Measurements from ENCODE around the gene S1PR3. TPM values are rescaled to one million over a fixed set of nuclear protein-coding genes. Genes with fewer than 3 reads are reported as not detected.

Gene S1PR3
- total RNA-seq, 2 experiments from 2014 or later, result 0.47 TPM; not detected in 1

- Histone ChIP-seq H4K20me1 (ENCODE audit: insufficient read depth, low read length) (no peaks in the 10 kb centered on the region), H3K4me3 (ENCODE audit: low read depth, low read length, poor library complexity, severe bottlenecking) (no peak overlapping the region), H3K9me2 (ENCODE audit: insufficient read depth, low read length) (no peaks in the 10 kb centered on the region), H3K4me1 (ENCODE audit: insufficient read depth, low read length, poor library complexity, severe bottlenecking) (no peaks in the 10 kb centered on the region), H3K9me3 (ENCODE audit: low read length) (no peaks in the 10 kb centered on the region), H3K36me3 (ENCODE audit: insufficient read depth, low read length) (no peaks in the 10 kb centered on the region), H3K27ac (ENCODE audit: low read depth, low read length, poor library complexity, severe bottlenecking) (no peak overlapping the region), H3K4me2 (ENCODE audit: low read length) (no peak overlapping the region), H2AFZ (ENCODE audit: low read length) (no peak overlapping the region), H3K79me2 (ENCODE audit: insufficient read depth, low read depth, low read length) (no peaks in the 10 kb centered on the region)
- no TSS peak for BruUV-seq (replicated peaks)
- intact Hi-C loops (cut with micrococcal nuclease; ENCODE audit: unreplicated experiment), result no loop called here
- CTCF ChIA-PET (ENCODE audit: unreplicated experiment), result no interaction called here
- DNase-seq (ENCODE audit: low spot score), result no peak
- POLR2A ChIA-PET, result no interaction called here
- TF ChIP-seq CTCF (conservative IDR thresholded peaks at IDR 0.05; ENCODE audit: low read length), result no peak
- TF ChIP-seq EZH2phosphoT487 (IDR thresholded peaks at IDR 0.05; ENCODE audit: borderline replicate concordance, low read depth, low read length), result no peak
Observed at GRCh38 chr9:88971131-88971960, 19.9 kb upstream of the S1PR3 start.

GRCh38 chr9:88972401-88972800, 18.9 kb upstream of the S1PR3 start:
- Histone ChIP-seq H3K4me1 (ENCODE audit: insufficient read depth, low read length, poor library complexity, severe bottlenecking) (no peaks in the 10 kb centered on the region), H3K4me3 (ENCODE audit: low read depth, low read length, poor library complexity, severe bottlenecking) (no peak overlapping the region), H3K9me3 (ENCODE audit: low read length) (no peaks in the 10 kb centered on the region), H3K79me2 (ENCODE audit: insufficient read depth, low read depth, low read length) (no peaks in the 10 kb centered on the region), H3K27ac (ENCODE audit: low read depth, low read length, poor library complexity, severe bottlenecking) (no peak overlapping the region), H2AFZ (ENCODE audit: low read length) (no peak overlapping the region), H3K36me3 (ENCODE audit: insufficient read depth, low read length) (no peaks in the 10 kb centered on the region), H3K4me2 (ENCODE audit: low read length) (no peak overlapping the region), H4K20me1 (ENCODE audit: insufficient read depth, low read length) (no peaks in the 10 kb centered on the region), H3K9me2 (ENCODE audit: insufficient read depth, low read length) (no peaks in the 10 kb centered on the region)
- POLR2A ChIA-PET, result no interaction called here
- CTCF ChIA-PET (ENCODE audit: unreplicated experiment), result no interaction called here
- no TSS peak for BruUV-seq (replicated peaks)
- intact Hi-C loops (cut with micrococcal nuclease; ENCODE audit: unreplicated experiment), result no loop called here
- no peak for DNase-seq (ENCODE audit: low spot score)
- TF ChIP-seq CTCF (conservative IDR thresholded peaks at IDR 0.05; ENCODE audit: low read length), result no peak
- no peak for TF ChIP-seq EZH2phosphoT487 (IDR thresholded peaks at IDR 0.05; ENCODE audit: borderline replicate concordance, low read depth, low read length)

GRCh38 chr9:88973281-88974045, 17.8 kb upstream of the S1PR3 start:
- Histone ChIP-seq H3K4me1 (ENCODE audit: insufficient read depth, low read length, poor library complexity, severe bottlenecking) (no peaks in the 10 kb centered on the region), H4K20me1 (ENCODE audit: insufficient read depth, low read length) (no peaks in the 10 kb centered on the region), H2AFZ (ENCODE audit: low read length) (no peak overlapping the region), H3K79me2 (ENCODE audit: insufficient read depth, low read depth, low read length) (no peaks in the 10 kb centered on the region), H3K36me3 (ENCODE audit: insufficient read depth, low read length) (no peaks in the 10 kb centered on the region), H3K4me3 (ENCODE audit: low read depth, low read length, poor library complexity, severe bottlenecking) (no peak overlapping the region), H3K27ac (ENCODE audit: low read depth, low read length, poor library complexity, severe bottlenecking) (no peak overlapping the region), H3K4me2 (ENCODE audit: low read length) (no peak overlapping the region), H3K9me2 (ENCODE audit: insufficient read depth, low read length) (no peaks in the 10 kb centered on the region), H3K9me3 (ENCODE audit: low read length) (no peaks in the 10 kb centered on the region)
- no peak for DNase-seq (ENCODE audit: low spot score)
- intact Hi-C loops (cut with micrococcal nuclease; ENCODE audit: unreplicated experiment), result no loop called here
- CTCF ChIA-PET (ENCODE audit: unreplicated experiment), result no interaction called here
- no TSS peak for BruUV-seq (replicated peaks)
- POLR2A ChIA-PET, result no interaction called here
- TF ChIP-seq EZH2phosphoT487 (IDR thresholded peaks at IDR 0.05; ENCODE audit: borderline replicate concordance, low read depth, low read length) (no peak), CTCF (conservative IDR thresholded peaks at IDR 0.05; ENCODE audit: low read length) (no peak)

All from OCI-LY7 (cell line).